OCI-LY7 (cell line): ENCODE data around the gene ITGB6. TPM values are rescaled to one million over a fixed set of nuclear protein-coding genes. Genes with fewer than 3 reads are reported as not detected.

Experiments used
- BruUV-seq: library from RNA; stranded (reverse); fragments of 400-500 nt; replicated peaks from 2 replicates; lab custom pipeline; 2021; lab: Mats Ljungman, UMichigan
- CTCF ChIA-PET: fragments of 300-600 bp; sonication (Branson Sonifier 250); formaldehyde crosslinking; loops from one replicate; lab custom pipeline; 2022; ENCODE audit warnings: antibody characterized with exemption; ENCODE audit not compliant: unreplicated experiment; lab: Charles Lee
- POLR2A ChIA-PET: fragments of 300-600 bp; sonication (Branson Sonifier 250); formaldehyde crosslinking; loops from one replicate; lab custom pipeline; 2022; ENCODE audit warnings: antibody characterized with exemption; lab: Charles Lee
- DNase-seq: peaks from one replicate; pipeline ENCODE4 v3.0.0-alpha.2; 2015; ENCODE audit warnings: low spot score
- H2AFZ ChIP-seq: fragments of 200-600 bp; sonication (generic), shearing (Covaris generic); 2 replicates; pipeline ENCODE4 v1.6.1; 2014; ENCODE audit warnings: mild to moderate bottlenecking, antibody characterized with exemption, low read length, moderate library complexity
- H3K27ac ChIP-seq: fragments of 200-600 bp; sonication (generic); 2 replicates; pipeline ENCODE4 v1.5.1; 2014; ENCODE audit warnings: mixed run types, low read depth, mild to moderate bottlenecking, moderate library complexity, low read length, inconsistent platforms; ENCODE audit not compliant: poor library complexity, severe bottlenecking
- H3K36me3 ChIP-seq: fragments of 200-600 bp; sonication (generic); 2 replicates; pipeline ENCODE4 v1.6.1; 2014; ENCODE audit warnings: mild to moderate bottlenecking, antibody characterized with exemption, low read length, moderate library complexity, mixed read lengths; ENCODE audit not compliant: insufficient read depth
- H3K4me1 ChIP-seq: fragments of 200-600 bp; sonication (generic); 2 replicates; pipeline ENCODE4 v1.5.1; 2014; ENCODE audit warnings: mild to moderate bottlenecking, low read length; ENCODE audit not compliant: insufficient read depth, poor library complexity, severe bottlenecking
- H3K4me2 ChIP-seq: fragments of 200-600 bp; sonication (generic); 2 replicates; pipeline ENCODE4 v1.6.1; 2014; ENCODE audit warnings: mild to moderate bottlenecking, low read length
- H3K4me3 ChIP-seq: fragments of 200-600 bp; sonication (generic); 2 replicates; pipeline ENCODE4 v1.5.1; 2014; ENCODE audit warnings: mild to moderate bottlenecking, low read depth, low read length; ENCODE audit not compliant: poor library complexity, severe bottlenecking
- H3K79me2 ChIP-seq: fragments of 200-600 bp; sonication (generic); 2 replicates; pipeline ENCODE4 v1.6.1; 2016; ENCODE audit warnings: low read depth, mild to moderate bottlenecking, low read length, moderate library complexity, mixed read lengths; ENCODE audit not compliant: insufficient read depth
- H3K9me2 ChIP-seq: fragments of 200-600 bp; sonication (generic); 2 replicates; pipeline ENCODE4 v1.6.1; 2016; ENCODE audit warnings: mild to moderate bottlenecking, low read length, mixed read lengths; ENCODE audit not compliant: insufficient read depth
- H3K9me3 ChIP-seq: fragments of 200-600 bp; sonication (generic); 2 replicates; pipeline ENCODE4 v1.6.1; 2014; ENCODE audit warnings: mild to moderate bottlenecking, mixed run types, low read length, mixed read lengths
- H4K20me1 ChIP-seq: fragments of 200-600 bp; sonication (generic); 2 replicates; pipeline ENCODE4 v1.6.1; 2014; ENCODE audit warnings: mild to moderate bottlenecking, antibody characterized with exemption, low read length, moderate library complexity, mixed read lengths; ENCODE audit not compliant: insufficient read depth
- EZH2phosphoT487 ChIP-seq: fragments of 200-600 bp; sonication (generic); IDR thresholded peaks from 2 replicates; pipeline ENCODE4 v1.6.1; 2018; ENCODE audit warnings: low read depth, borderline replicate concordance, mild to moderate bottlenecking, mixed run types, antibody characterized with exemption, low read length, moderate library complexity, mixed read lengths
- intact Hi-C: fragments of 100-400 bp; cut with micrococcal nuclease; formaldehyde crosslinking; loops from one replicate; pipeline ENCODE4 v1.10.0; 2022; ENCODE audit not compliant: unreplicated experiment
- total RNA-seq, 2 experiments: library from RNA; depleted of rRNA in 1 of 2; stranded (reverse); fragments of >200 nt in 1 of 2; shearing (Covaris generic) in 1 of 2; gene quantifications; 2 replicates each; pipeline ENCODE4 v1.2.3, GENCODE V29; 2014 to 2022
- TF ChIP-seq, protein P1 (sequence below): fragments of 200-600 bp; sonication (generic); conservative IDR thresholded peaks from 2 replicates; pipeline ENCODE4 v1.5.1; 2014; ENCODE audit warnings: mild to moderate bottlenecking, antibody characterized with exemption, low read length, moderate library complexity, mixed read lengths

Gene ITGB6
- total RNA-seq, 2 experiments from 2014 or later = not detected

DNA sequence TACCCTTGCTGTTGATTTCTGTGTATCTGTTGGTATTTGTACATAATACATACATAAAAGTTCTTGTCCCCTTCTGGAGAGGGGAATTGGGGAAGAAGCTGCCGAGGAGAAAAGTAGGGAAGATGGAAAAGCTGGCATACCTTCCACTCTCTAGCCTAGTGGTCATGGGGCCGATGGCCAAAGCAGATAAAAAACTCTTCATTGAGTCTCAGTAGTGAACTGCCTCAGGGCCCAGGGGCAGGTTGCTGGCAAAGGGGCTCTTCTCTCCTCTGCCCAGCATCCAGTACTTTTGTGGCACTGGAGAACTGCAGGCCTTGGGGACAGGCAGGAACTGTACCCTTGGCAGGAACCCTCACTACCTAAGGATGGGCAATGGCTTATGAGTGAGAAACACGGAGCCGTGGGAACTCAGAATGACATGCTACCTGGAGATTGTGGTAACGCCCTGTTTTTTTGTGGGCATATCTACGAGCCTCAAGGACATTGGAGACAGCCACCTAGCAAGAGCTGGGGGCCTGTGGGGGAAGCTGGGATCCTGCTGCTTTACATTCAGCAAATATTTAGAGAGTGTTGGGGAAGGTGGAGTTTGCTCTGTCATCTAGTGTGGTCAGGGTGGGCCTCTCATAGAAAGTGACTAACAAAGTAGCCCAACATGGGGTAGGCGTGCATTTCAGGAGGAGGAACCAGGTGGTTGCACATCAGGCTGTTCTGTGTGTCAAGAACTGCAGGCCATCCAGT is 22.6 kb upstream of the ITGB6 start:
- intact Hi-C loops = no loop called here
- Histone ChIP-seq H3K27ac (no peak overlapping the region), H3K79me2 (no peaks in the 10 kb centered on the region), H3K36me3 (no peaks in the 10 kb centered on the region), H3K9me3 (no peaks in the 10 kb centered on the region), H3K4me3 (no peak overlapping the region), H2AFZ (no peak overlapping the region), H3K9me2 (no peaks in the 10 kb centered on the region), H3K4me2 (no peak overlapping the region), H3K4me1 (no peaks in the 10 kb centered on the region), H4K20me1 (no peaks in the 10 kb centered on the region)
- BruUV-seq = no TSS peak
- ChIA-PET CTCF (no interaction called here), POLR2A (no interaction called here)
- TF ChIP-seq, protein P1, sequence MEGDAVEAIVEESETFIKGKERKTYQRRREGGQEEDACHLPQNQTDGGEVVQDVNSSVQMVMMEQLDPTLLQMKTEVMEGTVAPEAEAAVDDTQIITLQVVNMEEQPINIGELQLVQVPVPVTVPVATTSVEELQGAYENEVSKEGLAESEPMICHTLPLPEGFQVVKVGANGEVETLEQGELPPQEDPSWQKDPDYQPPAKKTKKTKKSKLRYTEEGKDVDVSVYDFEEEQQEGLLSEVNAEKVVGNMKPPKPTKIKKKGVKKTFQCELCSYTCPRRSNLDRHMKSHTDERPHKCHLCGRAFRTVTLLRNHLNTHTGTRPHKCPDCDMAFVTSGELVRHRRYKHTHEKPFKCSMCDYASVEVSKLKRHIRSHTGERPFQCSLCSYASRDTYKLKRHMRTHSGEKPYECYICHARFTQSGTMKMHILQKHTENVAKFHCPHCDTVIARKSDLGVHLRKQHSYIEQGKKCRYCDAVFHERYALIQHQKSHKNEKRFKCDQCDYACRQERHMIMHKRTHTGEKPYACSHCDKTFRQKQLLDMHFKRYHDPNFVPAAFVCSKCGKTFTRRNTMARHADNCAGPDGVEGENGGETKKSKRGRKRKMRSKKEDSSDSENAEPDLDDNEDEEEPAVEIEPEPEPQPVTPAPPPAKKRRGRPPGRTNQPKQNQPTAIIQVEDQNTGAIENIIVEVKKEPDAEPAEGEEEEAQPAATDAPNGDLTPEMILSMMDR = no peak
- TF ChIP-seq EZH2phosphoT487 = no peak
- DNase-seq = no peak

DNA sequence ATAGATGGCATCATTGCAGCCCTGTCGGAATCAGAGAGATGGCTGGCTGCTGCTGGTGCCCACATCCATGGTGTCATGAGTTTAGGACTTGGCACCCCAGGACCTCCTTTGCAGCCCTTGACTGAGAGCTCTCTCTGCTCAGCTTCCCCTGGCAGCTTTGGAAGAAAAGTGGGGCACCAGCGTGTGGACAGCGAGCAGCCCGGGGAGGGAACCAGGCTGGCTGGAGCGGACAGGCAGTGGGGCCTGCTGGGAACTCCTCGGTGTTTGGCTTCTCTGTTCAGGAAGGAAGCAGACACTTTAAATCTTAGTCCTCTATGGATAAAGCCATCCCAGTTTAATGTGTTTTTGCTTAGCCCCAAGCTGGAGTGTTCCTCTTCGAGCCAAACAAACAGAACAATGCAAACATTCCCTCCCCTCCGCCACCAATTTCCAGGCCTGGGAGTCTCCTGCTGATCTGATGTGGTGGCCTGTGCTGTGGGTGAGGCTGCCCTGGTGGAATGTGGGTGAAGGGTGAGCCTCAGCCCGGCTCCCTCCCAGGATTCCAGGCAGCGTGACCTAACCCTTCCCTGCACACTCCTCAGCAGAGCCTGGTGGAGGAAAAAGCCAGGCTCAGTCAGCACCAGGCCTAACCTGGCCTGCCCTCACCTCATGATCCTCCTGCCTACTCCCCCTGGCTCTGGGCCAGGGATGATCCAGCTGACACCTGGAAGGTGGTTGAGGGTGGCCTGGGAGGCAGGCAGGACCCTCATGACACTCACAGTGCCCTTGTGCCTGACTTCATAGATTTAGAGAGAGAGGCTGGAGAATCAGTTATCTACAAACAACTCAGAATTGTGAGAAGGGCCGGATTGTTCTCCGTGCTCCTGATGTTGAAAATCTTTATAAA is 21.6 kb upstream of the ITGB6 start:
- no peak overlapping the region for H3K4me3 ChIP-seq

More for the DNA sequence above, 21.6 kb upstream of the ITGB6 start:
- H3K9me3 ChIP-seq = no peaks in the 10 kb centered on the region
- H4K20me1 ChIP-seq = no peaks in the 10 kb centered on the region
- intact Hi-C loops = no loop called here
- no peak overlapping the region for H2AFZ ChIP-seq
- no peaks in the 10 kb centered on the region for H3K4me1 ChIP-seq
- DNase-seq = no peak
- TF ChIP-seq, protein P1 = no peak
- TF ChIP-seq EZH2phosphoT487 = no peak
- ChIA-PET CTCF (no interaction called here), POLR2A (no interaction called here)
- no peaks in the 10 kb centered on the region for H3K9me2 ChIP-seq
- no peaks in the 10 kb centered on the region for H3K79me2 ChIP-seq
- no peak overlapping the region for H3K27ac ChIP-seq
- no peak overlapping the region for H3K4me2 ChIP-seq
- no peaks in the 10 kb centered on the region for H3K36me3 ChIP-seq
- no TSS peak for BruUV-seq
